Measurements from ENCODE around the gene STON1. TPM values are rescaled to one million over a fixed set of nuclear protein-coding genes. Genes with fewer than 3 reads are reported as not detected.

STON1 gene
- total RNA-seq, 6 experiments from 2014 or later: 1.1 to 4.3 (median 1.6) TPM

DNA sequence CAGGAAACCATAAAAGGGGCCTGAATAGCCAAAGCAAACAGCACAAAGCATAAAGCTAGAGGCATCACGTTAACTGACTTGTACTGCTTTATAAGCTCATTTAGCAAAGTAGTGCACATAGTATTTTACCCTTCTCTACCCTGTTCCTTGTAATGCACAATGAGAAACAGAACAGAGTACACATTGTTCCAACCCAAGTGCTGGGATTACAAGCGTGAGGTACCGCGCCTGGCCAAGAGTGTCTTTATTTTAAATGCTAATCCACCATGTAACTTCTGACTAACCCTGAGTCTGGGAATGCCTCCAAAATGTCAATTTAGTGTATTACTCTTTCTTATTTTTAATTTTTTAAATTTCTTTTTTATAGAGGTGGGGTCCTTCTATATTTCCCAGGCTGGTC, 46.4 kb upstream of the STON1 start:
- ATAC-seq (no peak), DNase-seq (no peak)
- peaks cover 0 to 23% (median 2%) of the 10 kb centered on the region in 4 donors for H3K36me3 ChIP-seq
- no peak for TF ChIP-seq POLR2A (IDR thresholded peaks at IDR 0.05)
- TF ChIP-seq CTCF (IDR thresholded peaks at IDR 0.05): no peak
- H3K9me3 ChIP-seq: no peaks in the 10 kb centered on the region
- 90% methylated on average over 3 of the region's 4 CpGs for WGBS (ENCODE audit: insufficient coverage, low coverage, low lambda C conversion rate, missing lambda C conversion rate)
- H3K27ac ChIP-seq: no peak overlapping the region
- no peaks in the 10 kb centered on the region for H3K27me3 ChIP-seq
- peaks cover 0 to 17% (median 8%) of the 10 kb centered on the region in 4 donors for H3K4me1 ChIP-seq
- intact Hi-C loops (cut with DNase I): no loop called here
- no peak overlapping the region for H3K4me3 ChIP-seq

DNA sequence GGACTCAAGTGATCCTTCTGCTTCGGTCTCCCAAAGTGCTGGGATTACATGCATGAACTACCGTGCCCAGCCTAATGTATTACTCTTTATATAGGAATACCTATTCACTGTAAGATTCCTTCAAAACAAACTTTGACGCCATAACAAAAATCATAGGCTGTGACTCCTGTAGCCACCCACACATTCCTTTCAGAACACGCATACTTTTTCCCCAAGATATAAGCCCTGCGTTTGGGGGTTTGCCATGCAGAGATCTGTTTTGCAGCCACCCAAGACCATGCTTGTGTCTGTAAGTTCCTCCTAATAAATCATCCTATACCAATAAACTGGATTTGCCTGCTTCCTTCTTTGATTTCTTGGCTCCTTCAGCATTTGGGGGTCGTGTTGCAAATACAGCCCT, 46.0 kb upstream of the STON1 start:
- DNase-seq: no peak
- H3K36me3 ChIP-seq: peaks cover 0 to 23% (median 2%) of the 10 kb centered on the region in 4 donors
- no peak overlapping the region for H3K27ac ChIP-seq
- no peaks in the 10 kb centered on the region for H3K9me3 ChIP-seq
- no peak overlapping the region for H3K4me3 ChIP-seq
- no peak for ATAC-seq
- TF ChIP-seq POLR2A (IDR thresholded peaks at IDR 0.05) (no peak), CTCF (IDR thresholded peaks at IDR 0.05) (no peak)
- H3K4me1 ChIP-seq: peaks cover 0 to 17% (median 8%) of the 10 kb centered on the region in 4 donors
- H3K27me3 ChIP-seq: no peaks in the 10 kb centered on the region
- WGBS (ENCODE audit: insufficient coverage, low coverage, low lambda C conversion rate, missing lambda C conversion rate): 80% methylated on average over 6 of the region's 6 CpGs
- intact Hi-C loops (cut with DNase I): no loop called here

DNA sequence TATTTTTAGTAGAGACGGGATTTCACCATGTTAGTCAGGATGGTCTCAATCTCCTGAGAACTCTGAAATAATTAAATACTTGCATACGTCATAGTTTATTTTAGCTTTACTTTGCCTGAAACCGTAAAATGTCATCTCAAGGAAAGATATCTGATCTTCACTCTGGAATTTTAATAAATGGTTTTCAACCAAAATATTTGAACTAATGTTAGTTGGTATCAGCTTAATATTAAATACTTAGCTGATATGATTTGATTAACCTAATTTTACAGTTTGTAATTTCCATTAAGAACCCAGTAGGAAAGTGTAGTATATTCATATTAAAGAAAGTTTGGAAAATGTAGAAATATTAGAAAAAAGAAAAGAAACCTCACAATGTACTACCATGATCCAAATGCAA, 41.4 kb upstream of the STON1 start:
- intact Hi-C loops (cut with DNase I): no loop called here
- Histone ChIP-seq H3K4me3 (no peak overlapping the region), H3K4me1 (no peaks in the 10 kb centered on the region), H3K36me3 (peaks cover 0 to 41% (median 4%) of the 10 kb centered on the region in 4 donors), H3K27ac (no peak overlapping the region), H3K27me3 (no peaks in the 10 kb centered on the region), H3K9me3 (no peaks in the 10 kb centered on the region)
- ATAC-seq: no peak
- no peak for DNase-seq
- TF ChIP-seq POLR2A (IDR thresholded peaks at IDR 0.05) (no peak), CTCF (IDR thresholded peaks at IDR 0.05) (no peak)
- WGBS (ENCODE audit: insufficient coverage, low coverage, low lambda C conversion rate, missing lambda C conversion rate): 99% methylated on average over 3 of the region's 3 CpGs

- H3K4me1 ChIP-seq: no peaks in the 10 kb centered on the region
- intact Hi-C loops (cut with DNase I): no loop called here
- no peak overlapping the region for H3K4me3 ChIP-seq
- DNase-seq (no peak), ATAC-seq (no peak)
- 92% methylated on average over 2 of the region's 2 CpGs for WGBS (ENCODE audit: insufficient coverage, low coverage, low lambda C conversion rate, missing lambda C conversion rate)
- TF ChIP-seq POLR2A (IDR thresholded peaks at IDR 0.05) (no peak), CTCF (IDR thresholded peaks at IDR 0.05) (no peak)
- H3K9me3 ChIP-seq: no peaks in the 10 kb centered on the region
- H3K27me3 ChIP-seq: no peaks in the 10 kb centered on the region
- peaks cover 0 to 53% (median 10%) of the 10 kb centered on the region in 4 donors for H3K36me3 ChIP-seq
- H3K27ac ChIP-seq: no peak overlapping the region
Observed at GRCh38 chr2:48496849-48497248, 33.1 kb upstream of the STON1 start.

Measured in right lobe of liver (tissue), 6 donors.